Stimulated activated CD4-positive, alpha-beta T cell treated with anti-CD3 and anti-CD28 coated beads, Interleukin-12 subunit alpha, Interleukin-12 subunit beta, amount 100 ng/mL, for 4 hours (primary cell): ENCODE results near the gene GOLPH3.

Source experiments
- DNase-seq: peaks from one replicate; pipeline ENCODE4 v3.0.0-alpha.2; 2020

GOLPH3 gene

DNA sequence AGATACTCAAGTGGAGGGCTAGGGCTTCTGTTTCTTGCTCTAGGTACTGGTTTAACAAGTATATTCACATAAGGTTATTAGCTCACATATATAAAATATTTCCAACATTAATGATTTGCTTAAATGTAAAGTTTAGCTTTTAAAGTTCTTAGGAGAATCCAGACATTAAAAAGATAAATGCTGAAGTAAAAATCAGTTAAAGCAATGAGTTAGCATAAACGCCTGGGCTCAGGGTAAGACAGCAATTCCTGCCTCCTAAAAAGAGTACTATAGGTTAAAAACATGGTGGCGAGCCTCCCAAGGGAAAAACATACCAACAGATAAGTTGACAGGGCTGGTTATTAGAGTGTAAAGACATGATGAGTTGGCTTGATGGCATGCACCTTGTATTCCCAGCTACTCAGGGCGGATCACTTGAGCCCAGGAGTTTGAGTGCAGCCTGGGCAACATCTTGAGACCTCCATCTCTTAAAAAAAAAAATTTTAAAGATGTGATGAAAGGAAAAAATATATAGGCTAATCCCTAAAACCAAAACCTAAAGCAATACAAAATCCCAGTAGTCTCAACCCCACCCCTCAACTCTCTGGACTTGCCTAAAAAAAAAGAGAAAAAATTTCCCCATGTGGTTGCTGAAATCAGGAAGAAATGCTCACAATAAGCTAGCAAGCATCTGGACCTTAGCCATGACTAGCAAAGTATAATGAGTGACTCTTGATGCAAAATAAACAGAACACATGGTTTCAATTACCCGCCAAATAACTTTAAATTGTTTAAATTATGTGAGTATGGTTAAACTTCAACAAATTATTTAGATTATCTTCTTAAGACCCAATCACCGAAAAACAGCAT lies 3.6 kb downstream of the GOLPH3 start:
- no peak for DNase-seq

DNA sequence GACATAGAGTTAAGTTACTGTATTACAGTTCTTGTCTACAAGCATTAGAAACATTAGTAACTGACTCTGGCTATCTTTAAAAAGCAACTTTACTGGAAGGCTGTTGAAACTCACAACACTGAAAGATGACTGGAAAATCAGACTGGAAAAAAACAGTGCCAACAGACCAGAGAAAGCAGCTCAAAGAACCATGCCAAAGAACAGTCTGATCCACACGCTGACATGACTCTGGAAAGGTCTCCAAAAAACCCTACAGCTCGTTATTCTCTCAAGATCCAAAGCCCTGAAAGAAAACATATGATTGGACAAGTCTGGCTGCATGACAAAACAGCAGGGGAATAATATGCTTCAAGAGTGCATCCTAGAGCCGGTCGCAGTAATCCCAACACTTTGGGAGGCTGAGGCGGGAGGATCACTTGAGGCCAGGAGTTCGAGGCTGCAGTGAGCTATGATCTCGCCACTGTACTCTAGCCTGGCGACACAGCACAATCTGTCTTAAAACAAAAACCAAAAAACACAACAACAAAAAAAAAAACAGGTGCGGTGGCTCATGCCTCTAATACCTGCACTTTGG lies 5.6 kb downstream of the GOLPH3 start:
- DNase-seq, result no peak

- no peak for DNase-seq
Measured at GRCh38 chr5:32165597-32165996, 8.5 kb downstream of the GOLPH3 start.

DNA sequence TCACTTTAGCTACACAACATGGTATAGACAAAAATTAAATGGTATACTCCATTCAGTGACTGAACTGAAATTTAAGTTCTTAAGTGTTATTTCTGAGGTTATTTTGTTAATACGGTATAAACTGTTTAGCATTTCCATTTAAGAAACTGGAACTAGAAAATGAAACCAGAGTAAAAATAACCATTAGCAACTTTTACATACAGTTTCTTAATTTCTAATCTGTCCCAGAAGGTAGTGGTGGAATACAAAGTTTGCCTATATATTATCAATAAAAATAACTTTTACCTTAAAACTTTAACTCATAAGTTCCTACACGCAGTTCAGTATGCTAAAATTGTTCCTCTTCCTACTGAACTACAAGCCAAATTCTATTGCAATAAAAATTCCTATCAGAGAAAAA lies 10.3 kb downstream of the GOLPH3 start:
- DNase-seq, result no peak

GRCh38 chr5:32163053-32163452 lies 11.1 kb downstream of the GOLPH3 start:
- no peak for DNase-seq

GRCh38 chr5:32160228-32160627 lies 13.9 kb downstream of the GOLPH3 start:
- no peak for DNase-seq

DNA sequence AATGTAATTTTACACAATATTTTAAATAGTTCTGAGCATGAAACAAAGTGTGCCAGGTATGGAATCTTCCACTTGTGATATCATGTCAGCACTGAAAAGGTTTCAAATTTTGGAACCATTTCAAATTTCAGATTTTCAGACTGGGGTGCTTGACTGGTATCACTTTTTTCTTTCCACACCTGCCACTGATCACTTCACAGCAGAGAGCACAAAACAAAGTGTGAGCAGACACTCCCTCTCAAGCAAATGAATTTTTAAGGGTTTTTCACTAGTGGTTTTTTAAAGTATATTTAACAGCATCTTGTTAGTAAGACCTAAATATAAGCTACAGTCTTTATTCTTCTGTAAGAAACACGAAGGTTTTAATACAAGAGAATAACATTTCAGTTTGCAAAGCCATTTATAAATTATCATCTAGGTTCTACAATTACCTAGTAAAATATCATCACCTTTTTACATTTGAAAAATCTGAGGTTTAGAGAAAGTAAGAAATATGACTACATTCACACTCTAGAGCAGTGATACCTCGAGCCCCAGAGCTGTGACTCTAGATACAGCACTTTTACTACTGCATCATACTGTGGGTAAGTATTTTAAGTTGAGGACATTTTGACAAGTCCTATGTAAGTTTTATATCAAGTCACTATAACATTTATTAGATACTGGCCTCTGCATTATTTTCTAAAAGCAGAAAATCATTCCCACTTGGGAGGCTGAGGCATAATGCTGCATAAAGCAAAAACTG lies 14.6 kb downstream of the GOLPH3 start:
- DNase-seq, result no peak

GRCh38 chr5:32158679-32158975 lies 15.5 kb downstream of the GOLPH3 start:
- DNase-seq, result no peak

DNA sequence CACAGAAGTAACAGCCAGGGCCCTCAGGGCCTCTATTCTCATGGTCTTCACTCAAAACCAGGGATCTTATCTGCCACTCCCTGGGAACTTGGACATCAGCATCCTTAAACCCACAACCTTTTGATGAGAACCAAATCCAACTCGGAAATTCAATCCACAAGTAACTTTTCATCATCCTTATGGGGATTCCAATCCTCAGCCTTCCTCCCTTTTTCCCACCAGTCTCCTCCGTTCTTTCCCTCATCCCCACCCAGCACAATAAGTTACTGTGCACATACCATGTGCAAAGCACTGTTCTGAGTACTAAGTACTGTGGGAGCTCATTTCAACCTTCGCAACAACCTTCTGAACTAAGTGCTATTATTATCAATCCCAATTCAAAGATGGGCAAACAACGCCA lies 17.0 kb downstream of the GOLPH3 start:
- DNase-seq, result no peak

GRCh38 chr5:32156635-32157034 lies 17.5 kb downstream of the GOLPH3 start:
- no peak for DNase-seq

GRCh38 chr5:32155211-32155610 lies 18.9 kb downstream of the GOLPH3 start:
- no peak for DNase-seq

GRCh38 chr5:32153723-32154122 lies 20.4 kb downstream of the GOLPH3 start:
- no peak for DNase-seq

GRCh38 chr5:32151198-32151597 lies 22.9 kb downstream of the GOLPH3 start:
- DNase-seq, result no peak

GRCh38 chr5:32150366-32150765 lies 23.8 kb downstream of the GOLPH3 start:
- DNase-seq, result no peak

- no peak for DNase-seq
Measured at GRCh38 chr5:32147959-32148358, 26.2 kb downstream of the GOLPH3 start.

- DNase-seq, result no peak
Measured at GRCh38 chr5:32147236-32147635, 26.9 kb downstream of the GOLPH3 start.

- no peak for DNase-seq
Measured at GRCh38 chr5:32145378-32145777, 28.7 kb downstream of the GOLPH3 start.

- DNase-seq, result no peak
Measured at GRCh38 chr5:32144378-32145207, 29.5 kb downstream of the GOLPH3 start.

- DNase-seq, result no peak
Measured at GRCh38 chr5:32143617-32144377, 30.3 kb downstream of the GOLPH3 start.

GRCh38 chr5:32138839-32139493 lies 35.2 kb downstream of the GOLPH3 start:
- peak; percentile 59 for DNase-seq

GRCh38 chr5:32136342-32136741 lies 37.8 kb downstream of the GOLPH3 start:
- DNase-seq, result no peak

GRCh38 chr5:32135086-32135485 lies 39.0 kb downstream of the GOLPH3 start:
- DNase-seq, result no peak
